ENCODE results near the gene C16orf54.
"Not testable (repeated sequence)": the region's sequence is repeated elsewhere in the genome, so short reads cannot be mapped to it uniquely, and the experiment has no call there.

Gene C16orf54

GRCh38 chr16:29767062-29767461, 21.3 kb upstream of the C16orf54 start:
- DNase-seq: no peak

- no peak for DNase-seq
These were observed 20.8 kb upstream of the C16orf54 start for GRCh38 chr16:29766571-29766970.

- DNase-seq: no peak
These were observed 19.6 kb upstream of the C16orf54 start for GRCh38 chr16:29765167-29766032.

- DNase-seq: no peak
These were observed 17.5 kb upstream of the C16orf54 start for GRCh38 chr16:29763326-29763725.

GRCh38 chr16:29761882-29762281, 16.1 kb upstream of the C16orf54 start:
- DNase-seq: no peak

GRCh38 chr16:29761280-29761651, 15.5 kb upstream of the C16orf54 start:
- DNase-seq: not testable (repeated sequence)

GRCh38 chr16:29760567-29761279, 14.9 kb upstream of the C16orf54 start:
- DNase-seq: no peak

- DNase-seq: no peak
These were observed 12.2 kb upstream of the C16orf54 start for GRCh38 chr16:29757950-29758466.

- DNase-seq: not testable (repeated sequence)
These were observed 11.3 kb upstream of the C16orf54 start for GRCh38 chr16:29757086-29757485.

- no peak for DNase-seq
These were observed 10.9 kb upstream of the C16orf54 start for GRCh38 chr16:29756654-29757053.

GRCh38 chr16:29753516-29753915, 7.7 kb upstream of the C16orf54 start:
- DNase-seq: no peak

GRCh38 chr16:29748760-29749149, 3.0 kb upstream of the C16orf54 start:
- not testable (repeated sequence) for DNase-seq

GRCh38 chr16:29747947-29748759, 2.4 kb upstream of the C16orf54 start:
- DNase-seq: no peak

GRCh38 chr16:29746518-29746917, 728 bp upstream of the C16orf54 start:
- not testable (repeated sequence) for DNase-seq

- no peak for DNase-seq
These were observed 503 bp downstream of the C16orf54 start for GRCh38 chr16:29745121-29745852.

GRCh38 chr16:29744541-29745101, 1.2 kb downstream of the C16orf54 start:
- no peak for DNase-seq

- DNase-seq: no peak
These were observed 1.8 kb downstream of the C16orf54 start for GRCh38 chr16:29743827-29744531.

- no peak for DNase-seq
These were observed 2.3 kb downstream of the C16orf54 start for GRCh38 chr16:29743475-29743826.

GRCh38 chr16:29742683-29743275, 3.0 kb downstream of the C16orf54 start:
- no peak for DNase-seq

GRCh38 chr16:29740630-29741015, 5.2 kb downstream of the C16orf54 start:
- DNase-seq: not testable (repeated sequence)
